ENCODE data around the gene ZNF816.
A peak's percentile ranks its signal among the peaks of the same experiment; 100 is the strongest.

Gene ZNF816

GRCh38 chr19:52967772-52968171 lies 5.1 kb upstream of the ZNF816 start:
- no peak for ATAC-seq (ENCODE audit: low read depth)
- Histone ChIP-seq H3K9me3 (ENCODE audit: severe bottlenecking) (no peaks in the 10 kb centered on the region), H3K4me1 (ENCODE audit: insufficient read depth, poor library complexity, severe bottlenecking) (peaks cover 3% of the 10 kb centered on the region), H3K36me3 (ENCODE audit: low read depth) (no peaks in the 10 kb centered on the region), H3K27me3 (ENCODE audit: insufficient read depth, poor library complexity, severe bottlenecking) (no peaks in the 10 kb centered on the region), H3K4me3 (ENCODE audit: severe bottlenecking) (no peak overlapping the region), H3K27ac (ENCODE audit: poor library complexity, severe bottlenecking) (no peak overlapping the region)
- DNase-seq (ENCODE audit: low spot score): no peak
- TF ChIP-seq, protein P1, sequence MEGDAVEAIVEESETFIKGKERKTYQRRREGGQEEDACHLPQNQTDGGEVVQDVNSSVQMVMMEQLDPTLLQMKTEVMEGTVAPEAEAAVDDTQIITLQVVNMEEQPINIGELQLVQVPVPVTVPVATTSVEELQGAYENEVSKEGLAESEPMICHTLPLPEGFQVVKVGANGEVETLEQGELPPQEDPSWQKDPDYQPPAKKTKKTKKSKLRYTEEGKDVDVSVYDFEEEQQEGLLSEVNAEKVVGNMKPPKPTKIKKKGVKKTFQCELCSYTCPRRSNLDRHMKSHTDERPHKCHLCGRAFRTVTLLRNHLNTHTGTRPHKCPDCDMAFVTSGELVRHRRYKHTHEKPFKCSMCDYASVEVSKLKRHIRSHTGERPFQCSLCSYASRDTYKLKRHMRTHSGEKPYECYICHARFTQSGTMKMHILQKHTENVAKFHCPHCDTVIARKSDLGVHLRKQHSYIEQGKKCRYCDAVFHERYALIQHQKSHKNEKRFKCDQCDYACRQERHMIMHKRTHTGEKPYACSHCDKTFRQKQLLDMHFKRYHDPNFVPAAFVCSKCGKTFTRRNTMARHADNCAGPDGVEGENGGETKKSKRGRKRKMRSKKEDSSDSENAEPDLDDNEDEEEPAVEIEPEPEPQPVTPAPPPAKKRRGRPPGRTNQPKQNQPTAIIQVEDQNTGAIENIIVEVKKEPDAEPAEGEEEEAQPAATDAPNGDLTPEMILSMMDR (IDR thresholded peaks at IDR 0.05; ENCODE audit: poor library complexity, severe bottlenecking): no peak

GRCh38 chr19:52963247-52963618 lies 552 bp upstream of the ZNF816 start:
- DNase-seq (ENCODE audit: low spot score) (no peak), ATAC-seq (ENCODE audit: low read depth) (peak; percentile 35)
- H3K4me3 ChIP-seq (ENCODE audit: severe bottlenecking): peak overlapping the region; percentile 84
- H3K36me3 ChIP-seq (ENCODE audit: low read depth): peaks cover 3% of the 10 kb centered on the region; the same call in 1 of the 2 replicates
- no peaks in the 10 kb centered on the region for H3K27me3 ChIP-seq (ENCODE audit: insufficient read depth, poor library complexity, severe bottlenecking)
- TF ChIP-seq, protein P1 (IDR thresholded peaks at IDR 0.05; ENCODE audit: poor library complexity, severe bottlenecking): no peak
- peaks cover 8% of the 10 kb centered on the region for H3K4me1 ChIP-seq (ENCODE audit: insufficient read depth, poor library complexity, severe bottlenecking)
- H3K27ac ChIP-seq (ENCODE audit: poor library complexity, severe bottlenecking): peak overlapping the region; percentile 51
- peaks cover 4% of the 10 kb centered on the region for H3K9me3 ChIP-seq (ENCODE audit: severe bottlenecking)

DNA sequence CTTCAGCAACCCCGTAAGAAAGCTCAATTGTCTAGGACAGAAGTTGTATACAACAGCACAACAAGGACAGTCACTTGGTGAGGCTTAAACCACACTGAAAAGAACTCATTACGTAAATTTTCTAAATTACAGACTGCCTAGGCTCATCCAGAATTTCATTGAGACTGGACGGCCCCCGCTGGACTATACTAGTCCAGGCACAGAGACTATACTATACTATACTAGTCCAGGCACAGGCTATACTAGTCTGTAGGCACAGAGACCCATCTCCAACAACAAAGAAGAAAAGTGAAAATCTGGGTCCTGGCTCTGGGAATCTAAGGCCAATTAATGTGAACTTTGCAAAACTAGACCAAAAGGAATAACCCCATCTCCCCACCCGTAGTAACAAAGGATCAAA lies 700 bp downstream of the ZNF816 start:
- peaks cover 8% of the 10 kb centered on the region for H3K4me1 ChIP-seq (ENCODE audit: insufficient read depth, poor library complexity, severe bottlenecking)
- peak; percentile 22; the same call in 2 of the 3 replicates for ATAC-seq (ENCODE audit: low read depth)

GRCh38 chr19:52959613-52960295 lies 2.9 kb downstream of the ZNF816 start:
- TF ChIP-seq, protein P1 (IDR thresholded peaks at IDR 0.05; ENCODE audit: poor library complexity, severe bottlenecking): no peak
- Histone ChIP-seq H3K9me3 (ENCODE audit: severe bottlenecking) (peaks cover 6% of the 10 kb centered on the region), H3K4me1 (ENCODE audit: insufficient read depth, poor library complexity, severe bottlenecking) (peaks cover 8% of the 10 kb centered on the region), H3K36me3 (ENCODE audit: low read depth) (peaks cover 25% of the 10 kb centered on the region), H3K4me3 (ENCODE audit: severe bottlenecking) (no peak overlapping the region), H3K27me3 (ENCODE audit: insufficient read depth, poor library complexity, severe bottlenecking) (no peaks in the 10 kb centered on the region), H3K27ac (ENCODE audit: poor library complexity, severe bottlenecking) (no peak overlapping the region)
- no peak for ATAC-seq (ENCODE audit: low read depth)
- no peak for DNase-seq (ENCODE audit: low spot score)

More for the DNA sequence above, 700 bp downstream of the ZNF816 start:
- TF ChIP-seq, protein P1 (IDR thresholded peaks at IDR 0.05; ENCODE audit: poor library complexity, severe bottlenecking): no peak
- DNase-seq (ENCODE audit: low spot score): no peak
- peaks cover 5% of the 10 kb centered on the region; the same call in 1 of the 2 replicates for H3K36me3 ChIP-seq (ENCODE audit: low read depth)
- no peaks in the 10 kb centered on the region for H3K27me3 ChIP-seq (ENCODE audit: insufficient read depth, poor library complexity, severe bottlenecking)
- peaks cover 4% of the 10 kb centered on the region for H3K9me3 ChIP-seq (ENCODE audit: severe bottlenecking)
- H3K27ac ChIP-seq (ENCODE audit: poor library complexity, severe bottlenecking): peak overlapping the region; percentile 51
- H3K4me3 ChIP-seq (ENCODE audit: severe bottlenecking): peak overlapping the region; percentile 84

DNA sequence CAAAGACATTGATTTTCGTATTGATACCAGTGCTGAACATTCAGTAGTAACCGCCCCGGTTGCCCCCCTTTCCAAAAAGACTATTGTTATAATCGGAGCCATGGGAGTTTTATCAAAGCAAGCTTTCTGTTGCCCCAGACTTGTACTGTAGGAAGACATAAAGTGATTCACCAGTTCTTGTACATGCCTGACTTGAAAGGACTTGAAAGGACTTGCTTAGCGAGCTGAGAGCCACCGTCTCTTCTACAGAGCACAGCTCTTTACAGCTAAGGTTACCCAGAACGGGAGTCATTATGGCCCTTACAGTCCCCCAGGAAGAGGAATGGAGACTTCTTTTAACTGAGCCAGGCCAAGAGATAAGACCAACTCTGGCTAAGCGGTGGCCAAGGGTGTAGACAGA lies 5.1 kb downstream of the ZNF816 start:
- DNase-seq (ENCODE audit: low spot score) (no peak), ATAC-seq (ENCODE audit: low read depth) (no peak)
- no peaks in the 10 kb centered on the region for H3K27me3 ChIP-seq (ENCODE audit: insufficient read depth, poor library complexity, severe bottlenecking)
- peaks cover 5% of the 10 kb centered on the region for H3K4me1 ChIP-seq (ENCODE audit: insufficient read depth, poor library complexity, severe bottlenecking)
- peak overlapping the region; percentile 11 for H3K27ac ChIP-seq (ENCODE audit: poor library complexity, severe bottlenecking)
- no peak overlapping the region for H3K4me3 ChIP-seq (ENCODE audit: severe bottlenecking)
- peaks cover 6% of the 10 kb centered on the region for H3K9me3 ChIP-seq (ENCODE audit: severe bottlenecking)
- peaks cover 33% of the 10 kb centered on the region for H3K36me3 ChIP-seq (ENCODE audit: low read depth)
- TF ChIP-seq, protein P1 (IDR thresholded peaks at IDR 0.05; ENCODE audit: poor library complexity, severe bottlenecking): no peak

Measured in RWPE2 (cell line).